Measurements from ENCODE around the gene PIK3CB.
"Not testable (repeated sequence)": the region's sequence is repeated elsewhere in the genome, so short reads cannot be mapped to it uniquely, and the experiment has no call there.

PIK3CB gene

DNA sequence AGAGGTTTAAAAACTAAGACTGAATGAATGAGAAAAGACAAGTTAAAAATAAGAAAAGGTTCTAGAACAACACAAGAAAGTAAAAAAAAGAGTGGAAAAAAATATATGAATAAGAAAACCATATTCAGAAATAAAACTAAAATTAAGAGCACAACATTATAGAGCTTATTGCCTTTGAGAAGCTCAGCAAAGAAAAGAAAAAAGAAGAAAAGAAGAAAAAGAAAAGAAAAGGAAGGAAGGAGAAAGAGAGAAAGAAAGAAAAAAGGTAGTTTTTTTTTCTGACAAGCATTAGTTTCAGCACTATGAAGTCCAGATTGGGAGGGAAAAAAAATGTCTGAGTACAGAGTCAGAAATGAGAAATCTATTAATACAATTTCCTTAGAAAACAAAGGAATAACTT lies 144.7 kb downstream of the PIK3CB start:
- DNase-seq (ENCODE audit: low read depth): no peak
- no peak for TF ChIP-seq CTCF (conservative IDR thresholded peaks at IDR 0.05; ENCODE audit: low read depth, low read length)
- no peak overlapping the region for H3K4me3 ChIP-seq (ENCODE audit: low read length)

DNA sequence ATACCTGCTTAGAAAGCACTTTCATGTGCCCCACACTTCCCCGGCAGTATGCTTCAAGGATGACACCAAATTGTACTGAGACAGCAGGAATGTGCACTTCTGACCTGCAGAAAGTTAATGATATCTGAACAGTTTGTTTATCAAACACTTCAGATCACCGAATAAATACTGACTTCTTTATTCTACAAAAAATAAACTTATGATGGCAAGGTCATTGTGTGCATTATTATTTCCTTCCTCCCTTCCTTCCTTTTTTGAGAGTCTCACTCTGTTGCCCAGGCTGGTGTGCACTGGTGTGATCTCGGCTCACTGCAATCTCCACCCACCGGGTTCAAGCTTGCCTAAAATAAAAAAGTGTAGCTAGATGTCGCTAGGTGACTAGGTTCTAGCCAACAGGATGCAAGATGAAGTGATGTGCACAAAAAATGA lies 145.8 kb downstream of the PIK3CB start:
- DNase-seq (ENCODE audit: low read depth): no peak
- no peak overlapping the region for H3K4me3 ChIP-seq (ENCODE audit: low read length)
- no peak for TF ChIP-seq CTCF (conservative IDR thresholded peaks at IDR 0.05; ENCODE audit: low read depth, low read length)

DNA sequence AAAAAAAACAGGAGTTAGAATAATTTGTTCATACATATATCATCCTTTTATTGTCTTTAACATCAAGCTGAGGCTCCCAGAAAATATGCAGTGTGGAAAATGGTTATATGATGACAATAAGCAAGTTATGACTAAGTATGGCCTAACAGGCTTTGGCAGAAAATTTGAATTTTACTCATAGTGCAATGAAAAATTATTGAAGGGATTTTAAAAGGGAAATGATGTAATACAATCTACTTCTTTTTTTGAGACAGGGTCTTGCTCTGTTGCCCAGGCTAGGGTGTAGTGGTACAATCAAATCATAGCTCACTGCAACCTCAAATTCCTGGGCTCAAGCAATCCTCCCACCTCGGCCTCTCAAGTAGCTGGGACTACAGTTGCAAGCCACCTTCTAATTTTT lies 147.5 kb downstream of the PIK3CB start:
- DNase-seq (ENCODE audit: low read depth): no peak
- no peak for TF ChIP-seq CTCF (conservative IDR thresholded peaks at IDR 0.05; ENCODE audit: low read depth, low read length)
- H3K4me3 ChIP-seq (ENCODE audit: low read length): no peak overlapping the region

GRCh38 chr3:138686771-138687221 lies 147.9 kb downstream of the PIK3CB start:
- DNase-seq (ENCODE audit: low read depth): no peak
- H3K4me3 ChIP-seq (ENCODE audit: low read length): no peak overlapping the region
- TF ChIP-seq CTCF (conservative IDR thresholded peaks at IDR 0.05; ENCODE audit: low read depth, low read length): no peak

DNA sequence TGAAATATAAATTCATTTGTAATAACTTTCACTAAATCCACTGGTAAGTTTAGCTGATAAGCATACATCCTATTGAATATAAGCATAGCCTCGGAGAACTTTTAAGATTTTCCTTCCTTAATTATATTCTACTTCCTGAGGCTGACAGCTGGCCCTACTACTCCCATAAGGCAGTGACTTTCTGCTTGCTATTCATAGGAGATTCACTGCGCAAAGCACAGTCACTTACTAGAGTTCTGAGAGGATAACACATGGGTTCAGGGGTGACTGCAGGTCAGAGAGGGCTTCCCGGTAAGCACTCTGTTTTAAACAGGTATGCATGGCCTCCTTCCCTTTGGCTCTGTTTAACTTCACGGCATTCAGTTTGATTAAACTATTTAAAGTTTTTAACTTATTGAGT lies 150.3 kb downstream of the PIK3CB start:
- DNase-seq (ENCODE audit: low read depth): no peak
- TF ChIP-seq CTCF (conservative IDR thresholded peaks at IDR 0.05; ENCODE audit: low read depth, low read length): no peak

GRCh38 chr3:138682648-138683047 lies 152.1 kb downstream of the PIK3CB start:
- TF ChIP-seq CTCF (conservative IDR thresholded peaks at IDR 0.05; ENCODE audit: low read depth, low read length): no peak
- no peak overlapping the region for H3K4me3 ChIP-seq (ENCODE audit: low read length)
- no peak for DNase-seq (ENCODE audit: low read depth)

More for the DNA sequence above, 150.3 kb downstream of the PIK3CB start:
- H3K4me3 ChIP-seq (ENCODE audit: low read length): no peak overlapping the region

GRCh38 chr3:138681463-138682220 lies 153.1 kb downstream of the PIK3CB start:
- no peak overlapping the region for H3K4me3 ChIP-seq (ENCODE audit: low read length)
- no peak for DNase-seq (ENCODE audit: low read depth)
- no peak for TF ChIP-seq CTCF (conservative IDR thresholded peaks at IDR 0.05; ENCODE audit: low read depth, low read length)

- not testable (repeated sequence) for DNase-seq (ENCODE audit: low read depth); H3K4me3 ChIP-seq (ENCODE audit: low read length)
These were observed 153.8 kb downstream of the PIK3CB start for GRCh38 chr3:138680974-138681373.
